Left ventricle myocardium inferior (tissue), 1 donor: ENCODE data around the gene PCSK9. TPM values are rescaled to one million over a fixed set of nuclear protein-coding genes. Genes with fewer than 3 reads are reported as not detected.

ENCODE experiments used
- DNase-seq: peaks from one replicate; pipeline ENCODE4 v3.0.0-alpha.2; 2020
- H3K27ac ChIP-seq: fragments of 200-600 bp; replicated peaks from 2 replicates; pipeline ENCODE4 v1.8.0; 2021
- H3K27me3 ChIP-seq: fragments of 200-600 bp; 2 replicates; pipeline ENCODE4 v1.8.0; 2021; ENCODE audit warnings: low read depth
- H3K36me3 ChIP-seq: fragments of 200-600 bp; 2 replicates; pipeline ENCODE4 v1.8.0; 2021
- H3K4me1 ChIP-seq: fragments of 200-600 bp; 2 replicates; pipeline ENCODE4 v1.8.0; 2021
- H3K4me3 ChIP-seq: fragments of 200-600 bp; 2 replicates; pipeline ENCODE4 v1.8.0; 2021; ENCODE audit warnings: mild to moderate bottlenecking, moderate library complexity
- H3K9me3 ChIP-seq: fragments of 200-600 bp; replicated peaks from 2 replicates; pipeline ENCODE4 v1.8.0; 2021
- CTCF ChIP-seq: fragments of 200-600 bp; IDR thresholded peaks from 2 replicates; pipeline ENCODE4 v1.8.0; 2021; ENCODE audit warnings: antibody characterized with exemption, mild to moderate bottlenecking, borderline replicate concordance
- intact Hi-C: fragments of 100-400 bp; cut with micrococcal nuclease; formaldehyde crosslinking; loops from one replicate; pipeline ENCODE4 v1.11.0; 2022
- total RNA-seq: library from RNA; stranded (reverse); fragmentation: NEBNext Ultra II Directional; extraction: Animal tissue kit (Norgen Biotek cat#: 25700); gene quantifications from one replicate; pipeline ENCODE4 v1.2.1, GENCODE V29; 2021
- donor health status: DM: no; HTN: yes; CAD: no; lungs with severe emphysema.

The PCSK9 gene
- total RNA-seq, 1 donor from 2014 or later, result not detected

- TF ChIP-seq CTCF, result no peak
- H3K9me3 ChIP-seq, result no peaks in the 10 kb centered on the region
- peaks cover 99% of the 10 kb centered on the region for H3K36me3 ChIP-seq
- H3K4me3 ChIP-seq, result no peak overlapping the region
- no peak overlapping the region for H3K27ac ChIP-seq
- intact Hi-C loops, result no loop called here
- no peak for DNase-seq
- no peaks in the 10 kb centered on the region for H3K27me3 ChIP-seq
- H3K4me1 ChIP-seq, result peaks cover 15% of the 10 kb centered on the region
Observed at GRCh38 chr1:55079651-55080050, 40.3 kb downstream of the PCSK9 start.

DNA sequence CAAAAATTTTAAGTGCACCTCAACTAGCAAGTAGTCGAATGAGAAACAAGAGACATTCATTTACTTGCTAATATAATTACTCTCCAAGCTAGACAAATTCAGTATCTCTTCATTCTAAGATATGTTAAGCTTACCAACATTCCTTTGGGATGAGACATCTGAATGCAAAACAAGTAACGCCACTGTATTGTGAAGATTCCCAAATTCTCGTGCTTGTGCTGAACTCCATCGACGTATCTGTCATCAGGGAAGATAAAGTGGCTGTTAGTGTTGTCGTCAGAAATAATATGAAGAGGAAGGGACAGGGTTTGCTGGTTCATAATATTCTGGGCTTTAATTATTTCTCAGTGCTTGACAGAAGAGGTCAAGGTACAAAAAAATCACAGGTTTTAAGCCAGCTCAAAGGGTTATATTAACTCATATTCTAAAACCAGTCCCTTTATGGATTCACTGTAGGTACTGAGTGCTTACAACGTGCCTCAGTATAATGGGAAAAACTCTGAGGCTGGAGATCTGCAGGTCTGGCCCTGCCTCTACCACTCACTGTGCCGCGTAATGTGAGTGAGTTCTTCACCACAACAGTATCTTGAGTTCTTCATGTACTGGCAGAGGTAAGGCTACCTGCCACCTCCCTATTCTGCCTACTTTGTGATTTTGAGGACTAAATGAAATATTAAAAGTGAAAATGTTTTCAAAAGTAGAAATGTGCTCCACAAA, 42.0 kb downstream of the PCSK9 start:
- intact Hi-C loops, result no loop called here
- Histone ChIP-seq H3K27ac (no peak overlapping the region), H3K36me3 (peaks cover 98% of the 10 kb centered on the region), H3K9me3 (no peaks in the 10 kb centered on the region), H3K4me3 (no peak overlapping the region), H3K4me1 (peaks cover 15% of the 10 kb centered on the region), H3K27me3 (no peaks in the 10 kb centered on the region)
- no peak for DNase-seq
- no peak for TF ChIP-seq CTCF

- Histone ChIP-seq H3K36me3 (peaks cover 98% of the 10 kb centered on the region), H3K4me1 (peaks cover 15% of the 10 kb centered on the region), H3K27ac (no peak overlapping the region), H3K27me3 (no peaks in the 10 kb centered on the region), H3K9me3 (no peaks in the 10 kb centered on the region), H3K4me3 (no peak overlapping the region)
- DNase-seq, result no peak
- intact Hi-C loops, result no loop called here
- TF ChIP-seq CTCF, result no peak
Observed at GRCh38 chr1:55081905-55082296, 42.6 kb downstream of the PCSK9 start.

GRCh38 chr1:55084257-55084656, 44.9 kb downstream of the PCSK9 start:
- DNase-seq, result no peak
- intact Hi-C loops, result no loop called here
- no peak for TF ChIP-seq CTCF
- peaks cover 15% of the 10 kb centered on the region for H3K4me1 ChIP-seq
- peaks cover 96% of the 10 kb centered on the region for H3K36me3 ChIP-seq
- H3K9me3 ChIP-seq, result no peaks in the 10 kb centered on the region
- no peak overlapping the region for H3K27ac ChIP-seq
- no peaks in the 10 kb centered on the region for H3K27me3 ChIP-seq
- H3K4me3 ChIP-seq, result no peak overlapping the region

DNA sequence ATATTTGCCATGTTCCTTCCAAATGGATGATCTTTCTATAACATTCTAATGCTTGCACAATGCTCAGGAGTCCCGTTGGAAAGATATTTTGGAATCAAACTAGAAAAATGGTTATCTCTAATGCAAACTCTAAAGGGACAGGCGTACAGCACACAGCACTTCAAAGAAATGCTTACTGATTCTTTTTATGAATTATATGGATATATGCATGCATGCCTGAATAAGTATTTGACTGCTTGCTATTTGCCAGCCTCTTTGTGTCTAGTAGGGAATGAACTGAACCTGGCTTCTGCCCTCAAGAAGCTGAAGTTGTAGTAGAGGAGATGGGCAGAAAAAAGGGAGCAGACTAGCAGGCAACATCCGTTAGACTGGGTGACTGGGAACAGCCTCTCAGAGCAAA, 48.1 kb downstream of the PCSK9 start:
- H3K4me3 ChIP-seq, result no peak overlapping the region
- no peaks in the 10 kb centered on the region for H3K4me1 ChIP-seq
- H3K27me3 ChIP-seq, result no peaks in the 10 kb centered on the region
- TF ChIP-seq CTCF, result no peak
- H3K36me3 ChIP-seq, result peaks cover 96% of the 10 kb centered on the region
- H3K27ac ChIP-seq, result no peak overlapping the region
- DNase-seq, result no peak
- H3K9me3 ChIP-seq, result no peaks in the 10 kb centered on the region
- intact Hi-C loops, result no loop called here
